ENCODE results near the gene RFC5.

- TF ChIP-seq CTCF (conservative IDR thresholded peaks at IDR 0.05; ENCODE audit: low read depth, low read length) (no peak), POLR2A (IDR thresholded peaks at IDR 0.05; ENCODE audit: low read depth, low read length) (no peak), RAD21 (IDR thresholded peaks at IDR 0.05; ENCODE audit: low read length) (no peak), SMC3 (IDR thresholded peaks at IDR 0.05; ENCODE audit: low read depth, low read length) (no peak)
These were observed 21.6 kb downstream of the RFC5 start for GRCh38 chr12:118038137-118038536.
